ENCODE data around the gene GRAMD4.

Gene GRAMD4

DNA sequence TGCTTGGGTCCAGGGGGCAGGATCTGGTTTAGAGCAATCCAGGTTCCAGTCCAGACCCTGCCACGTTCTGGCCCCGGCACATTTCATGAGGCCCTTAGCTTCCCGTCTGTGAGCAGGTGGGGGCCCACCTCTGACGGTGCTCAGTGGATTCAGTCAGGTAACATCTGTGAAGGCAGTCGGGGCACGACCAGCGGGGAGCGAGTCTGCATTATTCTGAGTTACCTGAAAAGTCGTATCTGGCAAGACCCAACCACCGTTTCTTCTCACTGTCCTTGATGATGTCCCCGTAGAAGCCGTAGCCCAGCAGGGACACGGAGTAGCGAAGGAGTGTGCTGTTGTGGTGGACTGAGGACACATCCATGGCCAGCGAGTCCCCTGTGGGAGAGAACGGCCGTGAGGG is 78.9 kb downstream of the GRAMD4 start:
- Histone ChIP-seq H3K4me3 (ENCODE audit: low read depth, low read length) (no peak overlapping the region), H3K36me3 (ENCODE audit: control insufficient read depth, insufficient read depth, low read length) (peaks cover 77% of the 10 kb centered on the region), H3K9me3 (ENCODE audit: control insufficient read depth, insufficient read depth, low read depth, low read length) (no peaks in the 10 kb centered on the region), H3K27ac (ENCODE audit: low read depth, low read length) (no peak overlapping the region), H3K4me1 (ENCODE audit: control insufficient read depth, insufficient read depth, low read length) (no peaks in the 10 kb centered on the region), H3K9ac (ENCODE audit: low read length) (no peak overlapping the region), H3K27me3 (ENCODE audit: control insufficient read depth, insufficient read depth, low read length) (no peaks in the 10 kb centered on the region)

DNA sequence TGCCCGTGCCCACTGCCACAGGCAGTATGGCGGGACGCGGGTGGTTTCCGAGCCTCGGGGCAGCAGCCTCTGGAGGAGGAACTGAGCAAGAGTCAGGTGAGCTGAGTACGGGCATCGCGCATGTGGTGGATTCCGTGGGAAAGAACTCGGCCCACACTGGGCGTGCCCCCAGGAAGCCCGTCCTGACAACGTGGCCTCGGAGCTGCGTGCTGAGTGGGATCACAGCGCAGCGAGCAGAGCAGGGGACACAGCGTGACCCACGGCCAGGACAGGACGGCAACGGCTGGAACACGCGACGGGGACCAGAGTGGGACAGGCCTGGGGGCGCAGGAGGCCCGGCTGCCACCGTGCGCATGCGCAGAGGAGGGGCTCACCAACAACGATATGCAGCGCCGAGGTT is 81.1 kb downstream of the GRAMD4 start:
- Histone ChIP-seq H3K36me3 (ENCODE audit: control insufficient read depth, insufficient read depth, low read length) (peaks cover 69% of the 10 kb centered on the region), H3K9ac (ENCODE audit: low read length) (no peak overlapping the region), H3K9me3 (ENCODE audit: control insufficient read depth, insufficient read depth, low read depth, low read length) (no peaks in the 10 kb centered on the region), H3K4me1 (ENCODE audit: control insufficient read depth, insufficient read depth, low read length) (no peaks in the 10 kb centered on the region), H3K27ac (ENCODE audit: low read depth, low read length) (no peak overlapping the region), H3K4me3 (ENCODE audit: low read depth, low read length) (no peak overlapping the region), H3K27me3 (ENCODE audit: control insufficient read depth, insufficient read depth, low read length) (no peaks in the 10 kb centered on the region)

- Histone ChIP-seq H3K9me3 (ENCODE audit: control insufficient read depth, insufficient read depth, low read depth, low read length) (no peaks in the 10 kb centered on the region), H3K9ac (ENCODE audit: low read length) (no peak overlapping the region), H3K4me3 (ENCODE audit: low read depth, low read length) (no peak overlapping the region), H3K27me3 (ENCODE audit: control insufficient read depth, insufficient read depth, low read length) (no peaks in the 10 kb centered on the region), H3K4me1 (ENCODE audit: control insufficient read depth, insufficient read depth, low read length) (no peaks in the 10 kb centered on the region), H3K27ac (ENCODE audit: low read depth, low read length) (no peak overlapping the region), H3K36me3 (ENCODE audit: control insufficient read depth, insufficient read depth, low read length) (peaks cover 73% of the 10 kb centered on the region)
Measured at GRCh38 chr22:46703171-46703995, 83.2 kb downstream of the GRAMD4 start.

- H3K36me3 ChIP-seq (ENCODE audit: control insufficient read depth, insufficient read depth, low read length): peaks cover 77% of the 10 kb centered on the region
- no peaks in the 10 kb centered on the region for H3K4me1 ChIP-seq (ENCODE audit: control insufficient read depth, insufficient read depth, low read length)
- no peak overlapping the region for H3K9ac ChIP-seq (ENCODE audit: low read length)
Measured at GRCh38 chr22:46703996-46704370, 83.8 kb downstream of the GRAMD4 start.

DNA sequence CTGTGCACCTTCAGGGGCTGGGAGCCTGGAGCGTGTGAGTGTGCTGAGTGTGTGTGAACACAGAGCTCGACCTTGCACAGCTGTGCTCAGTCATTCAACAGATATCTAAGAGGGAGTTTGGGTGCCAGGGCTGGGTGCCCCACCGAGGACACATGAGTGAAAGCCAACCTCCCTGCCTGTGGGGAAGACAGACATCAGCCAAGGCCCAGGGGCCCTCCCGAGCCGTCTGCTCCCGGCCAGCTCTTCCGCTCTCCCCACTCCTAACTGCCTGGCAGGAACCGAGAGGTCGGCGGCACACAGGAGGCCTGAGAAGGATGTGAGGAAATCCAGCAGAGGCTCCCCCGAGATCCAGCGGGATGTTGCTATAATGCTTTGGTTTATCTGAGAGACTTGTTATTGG is 85.9 kb downstream of the GRAMD4 start:
- Histone ChIP-seq H3K9me3 (ENCODE audit: control insufficient read depth, insufficient read depth, low read depth, low read length) (no peaks in the 10 kb centered on the region), H3K9ac (ENCODE audit: low read length) (no peak overlapping the region), H3K4me1 (ENCODE audit: control insufficient read depth, insufficient read depth, low read length) (no peaks in the 10 kb centered on the region), H3K4me3 (ENCODE audit: low read depth, low read length) (no peak overlapping the region), H3K36me3 (ENCODE audit: control insufficient read depth, insufficient read depth, low read length) (peaks cover 78% of the 10 kb centered on the region), H3K27me3 (ENCODE audit: control insufficient read depth, insufficient read depth, low read length) (no peaks in the 10 kb centered on the region), H3K27ac (ENCODE audit: low read depth, low read length) (no peak overlapping the region)

More at GRCh38 chr22:46703996-46704370, 83.8 kb downstream of the GRAMD4 start:
- Histone ChIP-seq H3K9me3 (ENCODE audit: control insufficient read depth, insufficient read depth, low read depth, low read length) (no peaks in the 10 kb centered on the region), H3K27ac (ENCODE audit: low read depth, low read length) (no peak overlapping the region), H3K4me3 (ENCODE audit: low read depth, low read length) (no peak overlapping the region), H3K27me3 (ENCODE audit: control insufficient read depth, insufficient read depth, low read length) (no peaks in the 10 kb centered on the region)

DNA sequence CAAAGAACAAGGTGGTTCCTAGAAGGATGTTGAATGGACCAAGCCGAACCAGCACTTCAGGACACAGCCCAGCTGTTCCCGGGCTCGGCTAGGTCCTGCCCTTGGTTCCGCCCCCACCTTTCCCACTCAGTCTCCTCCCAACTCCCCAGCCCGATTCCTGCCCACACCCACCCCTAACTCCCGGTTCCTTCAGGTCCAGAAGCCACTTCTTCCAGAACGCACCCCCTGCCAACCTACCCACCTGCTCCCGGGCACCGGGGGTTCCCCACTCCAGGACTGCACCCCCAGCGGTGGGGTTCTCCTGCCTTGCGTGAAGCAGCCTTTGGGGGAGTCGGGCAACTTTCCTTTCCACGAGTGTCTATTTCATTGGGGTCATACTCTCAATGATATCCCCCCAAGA is 87.1 kb downstream of the GRAMD4 start:
- Histone ChIP-seq H3K4me1 (ENCODE audit: control insufficient read depth, insufficient read depth, low read length) (no peaks in the 10 kb centered on the region), H3K27me3 (ENCODE audit: control insufficient read depth, insufficient read depth, low read length) (no peaks in the 10 kb centered on the region), H3K4me3 (ENCODE audit: low read depth, low read length) (no peak overlapping the region), H3K9me3 (ENCODE audit: control insufficient read depth, insufficient read depth, low read depth, low read length) (no peaks in the 10 kb centered on the region), H3K9ac (ENCODE audit: low read length) (no peak overlapping the region), H3K27ac (ENCODE audit: low read depth, low read length) (no peak overlapping the region), H3K36me3 (ENCODE audit: control insufficient read depth, insufficient read depth, low read length) (peaks cover 79% of the 10 kb centered on the region)

- Histone ChIP-seq H3K27ac (ENCODE audit: low read depth, low read length) (no peak overlapping the region), H3K36me3 (ENCODE audit: control insufficient read depth, insufficient read depth, low read length) (peaks cover 75% of the 10 kb centered on the region), H3K4me3 (ENCODE audit: low read depth, low read length) (no peak overlapping the region), H3K4me1 (ENCODE audit: control insufficient read depth, insufficient read depth, low read length) (no peaks in the 10 kb centered on the region), H3K9me3 (ENCODE audit: control insufficient read depth, insufficient read depth, low read depth, low read length) (no peaks in the 10 kb centered on the region), H3K27me3 (ENCODE audit: control insufficient read depth, insufficient read depth, low read length) (no peaks in the 10 kb centered on the region), H3K9ac (ENCODE audit: low read length) (no peak overlapping the region)
Measured at GRCh38 chr22:46707827-46708570, 87.8 kb downstream of the GRAMD4 start.

GRCh38 chr22:46708766-46709330 is 88.7 kb downstream of the GRAMD4 start:
- Histone ChIP-seq H3K27me3 (ENCODE audit: control insufficient read depth, insufficient read depth, low read length) (no peaks in the 10 kb centered on the region), H3K4me1 (ENCODE audit: control insufficient read depth, insufficient read depth, low read length) (no peaks in the 10 kb centered on the region), H3K36me3 (ENCODE audit: control insufficient read depth, insufficient read depth, low read length) (peaks cover 71% of the 10 kb centered on the region), H3K27ac (ENCODE audit: low read depth, low read length) (no peak overlapping the region), H3K4me3 (ENCODE audit: low read depth, low read length) (no peak overlapping the region), H3K9me3 (ENCODE audit: control insufficient read depth, insufficient read depth, low read depth, low read length) (no peaks in the 10 kb centered on the region), H3K9ac (ENCODE audit: low read length) (no peak overlapping the region)

DNA sequence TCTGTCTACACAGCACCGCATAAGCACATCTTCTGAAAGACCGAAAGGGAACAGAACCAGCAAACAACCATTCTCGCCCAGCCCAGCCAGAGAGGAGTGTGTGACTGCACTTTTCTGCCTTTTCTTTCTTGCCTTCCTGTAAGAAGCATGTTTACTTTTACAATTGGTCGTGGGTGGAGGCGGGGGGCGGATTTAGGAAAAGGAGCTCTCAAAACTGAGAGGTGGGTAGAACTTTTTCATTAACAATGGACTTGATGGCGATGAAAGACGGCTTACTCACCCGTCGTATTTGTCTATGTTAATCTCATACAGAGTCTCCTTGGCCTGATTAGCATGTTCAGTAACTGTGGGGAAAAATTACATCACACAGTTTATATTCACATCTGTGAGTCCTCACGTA is 90.6 kb downstream of the GRAMD4 start:
- no peaks in the 10 kb centered on the region for H3K27me3 ChIP-seq (ENCODE audit: control insufficient read depth, insufficient read depth, low read length)
- no peak overlapping the region for H3K4me3 ChIP-seq (ENCODE audit: low read depth, low read length)
- peaks cover 62% of the 10 kb centered on the region for H3K36me3 ChIP-seq (ENCODE audit: control insufficient read depth, insufficient read depth, low read length)
- no peak overlapping the region for H3K9ac ChIP-seq (ENCODE audit: low read length)
- H3K4me1 ChIP-seq (ENCODE audit: control insufficient read depth, insufficient read depth, low read length): no peaks in the 10 kb centered on the region
- 0 out of 2 replicates have a peak overlapping the region, but pooled peaks have one; percentile 9 for H3K27ac ChIP-seq (ENCODE audit: low read depth, low read length)
- no peaks in the 10 kb centered on the region for H3K9me3 ChIP-seq (ENCODE audit: control insufficient read depth, insufficient read depth, low read depth, low read length)

- Histone ChIP-seq H3K27me3 (ENCODE audit: control insufficient read depth, insufficient read depth, low read length) (no peaks in the 10 kb centered on the region), H3K9ac (ENCODE audit: low read length) (no peak overlapping the region)
Measured at GRCh38 chr22:46712288-46712687, 92.1 kb downstream of the GRAMD4 start.

DNA sequence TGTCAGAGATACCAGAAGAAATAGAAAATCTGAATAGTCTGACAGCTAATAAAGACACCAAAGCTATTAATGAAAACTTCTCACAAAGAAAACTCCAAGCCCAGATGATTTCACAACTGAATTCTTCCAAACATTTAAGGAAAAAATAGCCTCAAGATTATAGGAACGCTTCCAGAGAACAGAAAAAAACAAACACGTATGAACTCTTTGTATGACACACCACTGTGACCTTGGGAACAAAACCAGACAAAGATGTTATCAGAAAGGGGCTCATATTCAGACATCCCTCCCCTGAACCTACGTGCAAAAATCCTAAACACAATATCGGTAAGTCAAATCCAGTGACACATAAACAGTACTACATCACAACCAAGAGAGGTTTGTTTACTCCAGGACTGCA is 94.4 kb downstream of the GRAMD4 start:
- Histone ChIP-seq H3K27ac (ENCODE audit: low read depth, low read length) (no peak overlapping the region), H3K9ac (ENCODE audit: low read length) (no peak overlapping the region), H3K27me3 (ENCODE audit: control insufficient read depth, insufficient read depth, low read length) (no peaks in the 10 kb centered on the region), H3K36me3 (ENCODE audit: control insufficient read depth, insufficient read depth, low read length) (peaks cover 51% of the 10 kb centered on the region), H3K4me3 (ENCODE audit: low read depth, low read length) (no peak overlapping the region), H3K9me3 (ENCODE audit: control insufficient read depth, insufficient read depth, low read depth, low read length) (no peaks in the 10 kb centered on the region), H3K4me1 (ENCODE audit: control insufficient read depth, insufficient read depth, low read length) (no peaks in the 10 kb centered on the region)

More at GRCh38 chr22:46712288-46712687, 92.1 kb downstream of the GRAMD4 start:
- no peak overlapping the region for H3K27ac ChIP-seq (ENCODE audit: low read depth, low read length)
- H3K4me3 ChIP-seq (ENCODE audit: low read depth, low read length): no peak overlapping the region
- peaks cover 53% of the 10 kb centered on the region for H3K36me3 ChIP-seq (ENCODE audit: control insufficient read depth, insufficient read depth, low read length)
- H3K4me1 ChIP-seq (ENCODE audit: control insufficient read depth, insufficient read depth, low read length): no peaks in the 10 kb centered on the region
- H3K9me3 ChIP-seq (ENCODE audit: control insufficient read depth, insufficient read depth, low read depth, low read length): no peaks in the 10 kb centered on the region
